PC-9 (cell line): Measurements from ENCODE around the gene TRIM60. TPM values are rescaled to one million over a fixed set of nuclear protein-coding genes. Genes with fewer than 3 reads are reported as not detected.
"Not testable (repeated sequence)": the region's sequence is repeated elsewhere in the genome, so short reads cannot be mapped to it uniquely, and the experiment has no call there.

Experiments
- BruUV-seq: library from RNA; stranded (reverse); fragments of 400-500 nt; replicated peaks from 2 replicates; lab custom pipeline; 2021; lab: Mats Ljungman, UMichigan
- CTCF ChIA-PET: fragments of 300-600 bp; sonication (Branson Sonifier 250); formaldehyde crosslinking; loops from one replicate; lab custom pipeline; 2022; ENCODE audit warnings: antibody characterized with exemption; lab: Charles Lee
- POLR2A ChIA-PET: fragments of 300-600 bp; sonication (Branson Sonifier 250); formaldehyde crosslinking; loops from one replicate; lab custom pipeline; 2022; ENCODE audit warnings: antibody characterized with exemption; ENCODE audit not compliant: unreplicated experiment; lab: Charles Lee
- DNase-seq, 2 experiments: peaks; one replicate each; pipeline versions ENCODE4 v3.0.0 to v3.0.0-alpha.2; 2015 to 2022; ENCODE audit warnings: mixed read lengths in 1 of 2
- H2AFZ ChIP-seq: fragments of 200-600 bp; sonication (generic); 2 replicates; pipeline ENCODE4 v1.8.1; 2017; ENCODE audit warnings: antibody characterized with exemption
- H3F3A ChIP-seq: fragments of 200-600 bp; sonication (generic); 2 replicates; pipeline ENCODE4 v1.8.1; 2017; ENCODE audit warnings: antibody characterized with exemption, mild to moderate bottlenecking, low read depth; ENCODE audit not compliant: insufficient read depth
- H3K27ac ChIP-seq: fragments of 200-600 bp; sonication (generic); 2 replicates; pipeline ENCODE4 v1.6.1; 2016; ENCODE audit warnings: mixed run types
- H3K27me3 ChIP-seq: fragments of 200-600 bp; sonication (generic); 2 replicates; pipeline ENCODE4 v1.6.1; 2016; ENCODE audit warnings: low read depth, mixed run types; ENCODE audit not compliant: insufficient read depth
- H3K36me3 ChIP-seq: fragments of 200-600 bp; sonication (generic); 2 replicates; pipeline ENCODE4 v1.6.1; 2016; ENCODE audit warnings: low read depth, mixed run types
- H3K4me1 ChIP-seq: fragments of 200-600 bp; sonication (generic); replicated peaks from 2 replicates; pipeline ENCODE4 v1.6.1; 2016; ENCODE audit warnings: mixed run types; ENCODE audit not compliant: insufficient read depth
- H3K4me2 ChIP-seq: fragments of 200-600 bp; sonication (generic); 2 replicates; pipeline ENCODE4 v1.6.1; 2017; ENCODE audit warnings: mixed run types
- H3K4me3 ChIP-seq: fragments of 200-600 bp; sonication (generic); 2 replicates; pipeline ENCODE4 v1.6.1; 2016; ENCODE audit warnings: mixed run types
- H3K79me2 ChIP-seq: fragments of 200-600 bp; sonication (generic); 2 replicates; pipeline ENCODE4 v1.6.1; 2017; ENCODE audit warnings: low read depth, mixed run types
- H3K9me2 ChIP-seq: fragments of 200-600 bp; sonication (generic); 2 replicates; pipeline ENCODE4 v1.8.1; 2017; ENCODE audit warnings: mild to moderate bottlenecking; ENCODE audit not compliant: insufficient read depth
- H3K9me3 ChIP-seq: fragments of 200-600 bp; sonication (generic); 2 replicates; pipeline ENCODE4 v1.8.1; 2016; ENCODE audit warnings: low read depth; ENCODE audit not compliant: insufficient read depth
- H4K20me1 ChIP-seq: fragments of 200-600 bp; sonication (generic); 2 replicates; pipeline ENCODE4 v1.8.1; 2017; ENCODE audit not compliant: insufficient read depth
- EZH2 ChIP-seq: fragments of 200-600 bp; sonication (generic); IDR thresholded peaks from 2 replicates; pipeline ENCODE4 v1.8.0; 2017; ENCODE audit warnings: antibody characterized with exemption, low read depth
- intact Hi-C: fragments of 100-400 bp; cut with micrococcal nuclease; formaldehyde crosslinking; loops from one replicate; pipeline ENCODE4 v1.10.0; 2022; ENCODE audit not compliant: unreplicated experiment
- total RNA-seq: library from RNA; stranded (reverse); gene quantifications from 2 replicates; pipeline ENCODE4 v1.2.3, GENCODE V29; 2021
- TF ChIP-seq, protein P1 (sequence below): fragments of 200-600 bp; sonication (generic); conservative IDR thresholded peaks from 2 replicates; pipeline ENCODE4 v1.6.1; 2017; ENCODE audit warnings: mixed run types, antibody characterized with exemption, mild to moderate bottlenecking, moderate library complexity

Gene TRIM60
- total RNA-seq, 1 experiment from 2014 or later, result not detected

DNA sequence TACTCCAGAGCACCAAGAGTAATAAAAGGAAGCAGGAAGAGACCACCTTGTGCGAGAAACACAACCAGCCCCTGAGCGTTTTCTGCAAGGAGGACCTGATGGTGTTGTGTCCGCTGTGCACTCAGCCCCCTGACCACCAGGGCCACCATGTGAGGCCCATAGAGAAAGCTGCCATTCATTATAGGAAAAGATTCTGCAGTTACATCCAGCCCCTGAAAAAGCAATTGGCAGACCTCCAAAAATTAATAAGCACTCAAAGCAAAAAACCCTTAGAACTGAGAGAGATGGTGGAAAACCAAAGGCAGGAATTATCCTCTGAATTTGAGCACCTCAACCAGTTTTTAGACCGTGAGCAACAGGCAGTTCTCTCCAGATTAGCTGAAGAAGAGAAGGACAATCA is 27.6 kb downstream of the TRIM60 start:
- Histone ChIP-seq H2AFZ (no peak overlapping the region), H3K4me2 (no peak overlapping the region), H3K4me3 (no peak overlapping the region), H3K9me3 (no peaks in the 10 kb centered on the region), H3K9me2 (no peaks in the 10 kb centered on the region), H3K4me1 (no peaks in the 10 kb centered on the region), H3K27me3 (no peaks in the 10 kb centered on the region), H3K27ac (no peak overlapping the region), H3F3A (no peaks in the 10 kb centered on the region), H4K20me1 (no peaks in the 10 kb centered on the region), H3K79me2 (no peaks in the 10 kb centered on the region), H3K36me3 (no peaks in the 10 kb centered on the region)
- BruUV-seq, result no TSS peak
- CTCF ChIA-PET, result no interaction called here
- DNase-seq, result no peak
- POLR2A ChIA-PET, result interaction anchor here (0.6 kb wide), 1 partner anchor 297 kb away, joined by 3 read pairs; no protein-coding TSS in a partner anchor
- intact Hi-C loops, result no loop called here
- TF ChIP-seq, protein P1, sequence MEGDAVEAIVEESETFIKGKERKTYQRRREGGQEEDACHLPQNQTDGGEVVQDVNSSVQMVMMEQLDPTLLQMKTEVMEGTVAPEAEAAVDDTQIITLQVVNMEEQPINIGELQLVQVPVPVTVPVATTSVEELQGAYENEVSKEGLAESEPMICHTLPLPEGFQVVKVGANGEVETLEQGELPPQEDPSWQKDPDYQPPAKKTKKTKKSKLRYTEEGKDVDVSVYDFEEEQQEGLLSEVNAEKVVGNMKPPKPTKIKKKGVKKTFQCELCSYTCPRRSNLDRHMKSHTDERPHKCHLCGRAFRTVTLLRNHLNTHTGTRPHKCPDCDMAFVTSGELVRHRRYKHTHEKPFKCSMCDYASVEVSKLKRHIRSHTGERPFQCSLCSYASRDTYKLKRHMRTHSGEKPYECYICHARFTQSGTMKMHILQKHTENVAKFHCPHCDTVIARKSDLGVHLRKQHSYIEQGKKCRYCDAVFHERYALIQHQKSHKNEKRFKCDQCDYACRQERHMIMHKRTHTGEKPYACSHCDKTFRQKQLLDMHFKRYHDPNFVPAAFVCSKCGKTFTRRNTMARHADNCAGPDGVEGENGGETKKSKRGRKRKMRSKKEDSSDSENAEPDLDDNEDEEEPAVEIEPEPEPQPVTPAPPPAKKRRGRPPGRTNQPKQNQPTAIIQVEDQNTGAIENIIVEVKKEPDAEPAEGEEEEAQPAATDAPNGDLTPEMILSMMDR, result no peak
- no peak for TF ChIP-seq EZH2

DNA sequence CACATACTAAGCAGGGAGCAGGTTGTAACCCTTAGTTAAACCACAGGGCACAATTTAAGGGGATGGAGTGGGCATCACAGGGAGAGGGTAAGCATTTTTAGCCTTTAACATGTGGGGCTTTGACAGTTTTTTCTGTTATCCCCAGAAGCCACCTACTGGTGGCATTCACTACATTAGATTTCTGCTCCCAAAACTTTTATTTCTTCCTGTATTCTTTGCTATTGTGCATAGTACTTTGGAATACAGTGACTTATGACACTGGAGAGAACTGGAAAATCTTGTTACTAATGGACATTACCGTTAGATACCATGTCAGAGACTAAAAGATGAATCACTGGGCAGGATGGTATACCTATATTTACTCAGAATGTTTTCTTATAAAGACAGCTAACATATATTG is 29.1 kb downstream of the TRIM60 start:
- Histone ChIP-seq H3K36me3 (no peaks in the 10 kb centered on the region), H4K20me1 (no peaks in the 10 kb centered on the region), H3K9me3 (no peaks in the 10 kb centered on the region), H3K79me2 (no peaks in the 10 kb centered on the region), H3K27me3 (no peaks in the 10 kb centered on the region), H3K27ac (no peak overlapping the region), H3F3A (no peaks in the 10 kb centered on the region), H3K9me2 (no peaks in the 10 kb centered on the region), H2AFZ (no peak overlapping the region), H3K4me2 (no peak overlapping the region), H3K4me1 (no peaks in the 10 kb centered on the region), H3K4me3 (no peak overlapping the region)
- ChIA-PET POLR2A (no interaction called here), CTCF (no interaction called here)
- DNase-seq, result no peak
- TF ChIP-seq, protein P1, result peak; percentile 42
- no peak for TF ChIP-seq EZH2
- intact Hi-C loops, result no loop called here
- no TSS peak for BruUV-seq

DNA sequence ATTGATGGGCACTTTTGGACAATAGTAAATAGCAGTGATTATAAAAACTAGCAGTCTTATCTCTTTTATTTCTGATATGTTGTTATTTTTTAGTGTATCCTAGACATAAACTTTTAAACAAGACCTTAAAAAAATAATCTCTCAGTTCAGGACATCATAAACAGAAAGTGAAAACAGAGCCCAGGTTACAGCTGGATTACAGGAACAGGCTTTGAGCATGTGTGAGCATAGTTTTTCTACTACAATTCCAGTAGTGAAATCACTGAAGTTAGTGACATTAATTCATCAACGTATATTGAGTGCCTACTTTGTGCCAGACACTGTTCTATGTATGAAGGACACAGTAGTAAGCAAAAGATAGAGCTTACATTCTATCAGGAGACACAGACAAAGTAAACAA is 38.8 kb downstream of the TRIM60 start:
- Histone ChIP-seq H3K27me3 (no peaks in the 10 kb centered on the region), H3K9me3 (no peaks in the 10 kb centered on the region), H3K4me3 (no peak overlapping the region), H3F3A (no peaks in the 10 kb centered on the region), H4K20me1 (no peaks in the 10 kb centered on the region), H3K9me2 (no peaks in the 10 kb centered on the region), H3K36me3 (no peaks in the 10 kb centered on the region), H3K4me1 (no peaks in the 10 kb centered on the region), H3K27ac (no peak overlapping the region), H3K4me2 (no peak overlapping the region), H3K79me2 (no peaks in the 10 kb centered on the region), H2AFZ (no peak overlapping the region)
- TF ChIP-seq, protein P1, result no peak
- no peak for TF ChIP-seq EZH2
- BruUV-seq, result no TSS peak
- DNase-seq, result no peak
- intact Hi-C loops, result no loop called here
- POLR2A ChIA-PET, result no interaction called here
- CTCF ChIA-PET, result interaction anchor here (0.6 kb wide), 1 partner anchor 177 kb away, joined by 8 read pairs; no protein-coding TSS in a partner anchor

DNA sequence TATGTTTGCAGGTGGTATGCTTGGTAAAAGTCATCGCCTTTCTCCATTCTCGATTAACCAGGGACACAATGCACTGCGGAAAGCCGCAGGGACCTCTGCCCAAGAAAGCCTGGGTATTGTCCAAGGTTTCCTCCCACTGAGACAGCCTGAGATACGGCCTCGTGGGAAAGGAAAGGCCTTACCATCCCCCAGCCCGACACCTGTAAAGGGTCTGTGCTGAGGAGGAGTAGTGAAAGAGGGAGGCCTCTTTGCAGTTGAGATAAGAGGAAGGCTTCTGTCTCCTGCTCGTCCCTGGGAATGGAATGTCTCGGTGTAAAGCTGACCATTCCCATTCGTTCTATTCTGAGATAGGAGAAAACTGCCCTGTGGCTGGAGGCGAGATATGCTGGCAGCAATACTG is 41.5 kb downstream of the TRIM60 start:
- H2AFZ ChIP-seq, H3K9me2 ChIP-seq, H3K27ac ChIP-seq, POLR2A ChIA-PET, H3F3A ChIP-seq, H4K20me1 ChIP-seq, H3K4me1 ChIP-seq, H3K36me3 ChIP-seq, intact Hi-C loops, CTCF ChIA-PET, BruUV-seq, H3K4me3 ChIP-seq, DNase-seq, H3K4me2 ChIP-seq, H3K9me3 ChIP-seq, H3K27me3 ChIP-seq, H3K79me2 ChIP-seq: not testable (repeated sequence)
